Mucosa of descending colon (tissue), 3 donors: Measurements from ENCODE around the gene GIPC2. TPM values are rescaled to one million over a fixed set of nuclear protein-coding genes. Genes with fewer than 3 reads are reported as not detected.
"Not testable (repeated sequence)": the region's sequence is repeated elsewhere in the genome, so short reads cannot be mapped to it uniquely, and the experiment has no call there.

Experiments
- ATAC-seq: fragments of 200-7000 bp; cut with Tn5 transposase; one replicate; pipeline ENCODE4 v1.9.1; 2020; ENCODE audit warnings: mild to moderate bottlenecking, moderate library complexity
- DNase-seq, 3 donors: peaks; one replicate each; pipeline ENCODE4 v3.0.0-alpha.2; 2020
- H3K36me3 ChIP-seq: fragments of 200-600 bp; one replicate; pipeline ENCODE4 v1.8.0; 2021; ENCODE audit warnings: low read depth, mild to moderate bottlenecking
- H3K4me1 ChIP-seq: fragments of 200-600 bp; one replicate; pipeline ENCODE4 v1.8.0; 2021; ENCODE audit warnings: low read depth, mild to moderate bottlenecking
- H3K4me3 ChIP-seq: fragments of 200-600 bp; one replicate; pipeline ENCODE4 v1.8.0; 2021; ENCODE audit warnings: mild to moderate bottlenecking
- H3K9me3 ChIP-seq: fragments of 200-600 bp; one replicate; pipeline ENCODE4 v1.8.0; 2021; ENCODE audit warnings: mild to moderate bottlenecking
- intact Hi-C, 2 donors: fragments of 100-400 bp; cut with DNase I in 1 of 2; cut with micrococcal nuclease in 1 of 2; formaldehyde crosslinking; loops; one replicate each; pipeline versions ENCODE4 v1.11.0 to v1.11.1; 2022; cut with DNase I, micrococcal nuclease
- total RNA-seq, 3 donors: library from RNA; stranded (reverse); fragmentation: NEBNext Ultra II Directional in 2 of 3; extraction: Animal tissue kit (Norgen Biotek cat#: 25700) in 2 of 3; gene quantifications; one replicate each; pipeline versions ENCODE4 v1.2.1 to v1.2.4, GENCODE V29; 2021 to 2023
- TF ChIP-seq, protein P1 (sequence below): fragments of 200-600 bp; IDR thresholded peaks from one replicate; pipeline ENCODE4 v1.8.0; 2022; ENCODE audit warnings: antibody characterized with exemption, mild to moderate bottlenecking
- donor health status: DM: no; HTN: no; CAD: no; lungs with moderate emphysema.
- donor health status: DM: no; HTN: no; CAD: no.
- donor health status: DM: no; HTN: yes; CAD: no.

GIPC2 gene
- total RNA-seq, 3 donors from 2014 or later, result 12.8 to 34.7 (median 27.9) TPM

DNA sequence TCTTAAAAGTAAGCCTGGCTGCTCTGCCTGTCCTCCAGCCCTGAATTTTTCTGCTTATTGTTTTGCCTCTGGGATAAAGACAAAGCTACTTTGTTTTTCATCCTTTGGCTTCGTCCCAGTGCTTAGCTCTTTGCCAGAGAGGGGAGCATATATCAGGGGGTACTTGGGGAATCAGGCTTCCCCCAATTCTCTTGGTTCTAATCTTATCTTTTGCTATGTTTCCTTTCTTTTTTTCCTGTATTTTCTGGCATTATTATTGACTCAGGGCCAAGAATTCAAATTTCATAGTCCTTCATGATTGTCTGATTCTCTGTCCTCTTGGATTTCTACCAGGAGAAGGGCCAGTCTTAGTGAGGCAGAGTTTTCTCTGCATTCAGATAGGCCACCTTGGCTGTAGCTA is 51.2 kb downstream of the GIPC2 start:
- intact Hi-C loops, result no loop called here
- Histone ChIP-seq H3K36me3 (no peaks in the 10 kb centered on the region), H3K4me3 (no peak overlapping the region), H3K9me3 (no peaks in the 10 kb centered on the region), H3K4me1 (no peaks in the 10 kb centered on the region)
- DNase-seq (no peak), ATAC-seq (no peak)
- TF ChIP-seq, protein P1, sequence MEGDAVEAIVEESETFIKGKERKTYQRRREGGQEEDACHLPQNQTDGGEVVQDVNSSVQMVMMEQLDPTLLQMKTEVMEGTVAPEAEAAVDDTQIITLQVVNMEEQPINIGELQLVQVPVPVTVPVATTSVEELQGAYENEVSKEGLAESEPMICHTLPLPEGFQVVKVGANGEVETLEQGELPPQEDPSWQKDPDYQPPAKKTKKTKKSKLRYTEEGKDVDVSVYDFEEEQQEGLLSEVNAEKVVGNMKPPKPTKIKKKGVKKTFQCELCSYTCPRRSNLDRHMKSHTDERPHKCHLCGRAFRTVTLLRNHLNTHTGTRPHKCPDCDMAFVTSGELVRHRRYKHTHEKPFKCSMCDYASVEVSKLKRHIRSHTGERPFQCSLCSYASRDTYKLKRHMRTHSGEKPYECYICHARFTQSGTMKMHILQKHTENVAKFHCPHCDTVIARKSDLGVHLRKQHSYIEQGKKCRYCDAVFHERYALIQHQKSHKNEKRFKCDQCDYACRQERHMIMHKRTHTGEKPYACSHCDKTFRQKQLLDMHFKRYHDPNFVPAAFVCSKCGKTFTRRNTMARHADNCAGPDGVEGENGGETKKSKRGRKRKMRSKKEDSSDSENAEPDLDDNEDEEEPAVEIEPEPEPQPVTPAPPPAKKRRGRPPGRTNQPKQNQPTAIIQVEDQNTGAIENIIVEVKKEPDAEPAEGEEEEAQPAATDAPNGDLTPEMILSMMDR, result no peak

DNA sequence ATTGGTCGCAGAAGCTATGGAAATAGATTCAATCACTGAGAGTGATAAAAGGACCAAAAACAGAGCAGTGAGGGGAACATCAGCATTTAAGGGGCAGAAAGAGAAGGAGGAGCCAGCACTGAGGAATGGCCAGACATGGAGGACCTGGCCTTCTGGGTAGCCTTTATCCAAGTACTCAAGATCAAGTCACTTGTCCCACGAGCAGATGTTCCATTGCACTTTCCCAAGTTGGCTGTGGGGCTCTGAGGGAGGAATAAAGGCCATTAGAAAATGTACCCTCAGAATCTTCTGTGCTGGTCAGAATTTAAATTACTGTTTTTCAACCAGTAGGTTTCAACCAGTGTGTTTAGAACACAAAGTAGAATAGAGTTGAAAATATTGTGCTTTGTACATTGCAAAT is 55.3 kb downstream of the GIPC2 start:
- H3K9me3 ChIP-seq, result no peaks in the 10 kb centered on the region
- ATAC-seq (no peak), DNase-seq (no peak)
- no peak overlapping the region for H3K4me3 ChIP-seq
- no peaks in the 10 kb centered on the region for H3K4me1 ChIP-seq
- TF ChIP-seq, protein P1, result no peak
- intact Hi-C loops, result no loop called here
- no peaks in the 10 kb centered on the region for H3K36me3 ChIP-seq

DNA sequence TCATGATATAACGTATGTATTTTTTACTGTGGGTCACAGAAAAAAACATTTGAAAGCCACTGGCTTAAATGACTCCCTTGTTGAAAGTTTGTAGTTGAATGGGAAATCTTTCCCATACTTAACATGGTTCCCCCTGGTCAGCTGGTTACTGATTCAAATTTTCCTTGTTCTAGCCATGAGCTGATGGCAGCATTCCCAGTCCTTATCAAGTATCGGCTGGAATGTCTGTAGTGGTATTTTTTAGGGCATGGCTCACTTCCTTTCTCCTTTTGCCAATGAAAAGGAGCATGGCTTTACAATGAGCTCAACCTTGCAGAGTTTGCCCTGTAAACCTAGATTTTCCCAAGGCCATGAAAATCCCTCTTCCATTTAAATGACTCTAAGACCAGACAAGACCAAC is 55.7 kb downstream of the GIPC2 start:
- intact Hi-C loops, result no loop called here
- DNase-seq, result peak in 1 of 3 donors; percentile 71
- H3K9me3 ChIP-seq, result no peaks in the 10 kb centered on the region
- H3K36me3 ChIP-seq, result no peaks in the 10 kb centered on the region
- no peak overlapping the region for H3K4me3 ChIP-seq
- peak; percentile 90 for ATAC-seq
- no peaks in the 10 kb centered on the region for H3K4me1 ChIP-seq
- TF ChIP-seq, protein P1, result no peak

DNA sequence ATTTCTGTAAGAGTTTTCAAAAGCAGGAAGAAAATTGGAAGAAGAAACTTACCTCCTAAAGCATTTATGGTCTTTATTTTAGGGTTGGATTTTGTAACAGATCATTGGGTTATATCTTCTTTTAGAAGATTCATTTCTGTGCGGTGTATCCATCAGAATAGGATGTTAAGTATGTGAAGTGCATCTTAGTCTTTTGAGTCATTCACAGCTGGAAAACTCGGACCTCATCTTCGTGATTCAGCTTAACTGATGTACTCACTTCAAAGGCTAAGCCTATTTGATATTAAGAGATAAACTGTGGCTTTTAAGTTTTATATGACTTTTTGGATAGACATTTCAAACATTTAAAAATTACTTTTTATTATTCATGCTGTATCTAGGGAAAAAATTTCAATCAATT is 56.3 kb downstream of the GIPC2 start:
- no peak for ATAC-seq
- no peaks in the 10 kb centered on the region for H3K9me3 ChIP-seq
- no peak for DNase-seq
- TF ChIP-seq, protein P1, result no peak
- intact Hi-C loops, result no loop called here
- H3K4me1 ChIP-seq, result no peaks in the 10 kb centered on the region
- no peak overlapping the region for H3K4me3 ChIP-seq
- no peaks in the 10 kb centered on the region for H3K36me3 ChIP-seq

DNA sequence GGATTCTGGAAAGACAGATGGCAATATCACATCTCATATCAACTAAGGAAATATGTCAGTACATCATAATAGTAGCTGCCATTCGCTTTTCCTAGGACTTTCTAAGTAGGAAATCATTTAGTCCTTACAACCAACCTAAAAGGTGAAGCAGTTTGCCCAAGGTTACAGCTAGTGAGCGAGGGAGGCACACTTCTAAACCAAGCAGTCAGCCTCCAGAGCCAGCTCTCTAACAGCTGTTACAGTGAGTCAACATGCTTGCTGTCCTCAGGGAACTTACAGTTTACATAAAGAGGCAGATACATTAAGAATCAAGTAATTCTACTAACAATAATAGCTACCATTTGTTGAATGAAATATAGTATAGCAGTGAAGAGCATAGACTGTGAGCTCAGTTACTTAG is 57.1 kb downstream of the GIPC2 start:
- DNase-seq (no peak), ATAC-seq (no peak)
- Histone ChIP-seq H3K36me3 (no peaks in the 10 kb centered on the region), H3K4me1 (no peaks in the 10 kb centered on the region), H3K4me3 (no peak overlapping the region), H3K9me3 (no peaks in the 10 kb centered on the region)
- intact Hi-C loops, result no loop called here
- TF ChIP-seq, protein P1, result no peak

DNA sequence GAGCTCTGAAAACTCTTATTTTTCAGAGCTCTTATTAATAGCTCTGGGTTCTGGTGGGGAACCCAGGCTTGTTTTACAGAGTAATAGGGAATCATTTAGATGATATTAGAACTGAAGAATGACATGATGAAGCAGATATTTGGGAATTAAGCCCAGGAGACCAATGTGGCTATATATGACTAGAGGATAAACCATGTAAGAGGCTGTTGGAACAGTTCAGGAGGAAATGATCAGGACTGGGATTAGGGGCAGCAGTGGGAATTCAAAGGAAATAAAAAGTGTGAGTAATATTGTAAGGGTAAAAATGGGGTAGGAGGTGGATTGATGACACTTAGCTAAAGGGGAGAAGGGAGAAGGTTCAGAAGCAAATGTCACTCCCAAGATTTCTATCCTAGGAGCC is 58.6 kb downstream of the GIPC2 start:
- no peaks in the 10 kb centered on the region for H3K36me3 ChIP-seq
- ATAC-seq (no peak), DNase-seq (no peak)
- no peaks in the 10 kb centered on the region for H3K9me3 ChIP-seq
- no peaks in the 10 kb centered on the region for H3K4me1 ChIP-seq
- intact Hi-C loops, result no loop called here
- TF ChIP-seq, protein P1, result no peak
- no peak overlapping the region for H3K4me3 ChIP-seq

DNA sequence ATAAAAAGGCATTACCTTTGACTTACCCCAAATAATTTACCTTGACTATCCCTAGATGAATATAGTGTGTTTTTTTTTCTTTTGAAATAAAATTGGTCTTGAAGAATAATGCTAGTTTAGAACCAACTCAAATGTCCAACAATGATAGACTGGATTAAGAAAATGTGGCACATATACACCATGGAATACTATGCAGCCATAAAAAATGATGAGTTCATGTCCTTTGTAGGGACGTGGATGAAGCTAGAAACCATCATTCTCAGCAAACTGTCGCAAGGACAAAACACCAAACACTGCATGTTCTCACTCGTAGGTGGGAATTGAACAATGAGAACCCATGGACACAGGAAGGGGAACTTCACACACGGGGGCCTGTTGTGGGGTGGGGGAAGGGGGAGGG is 63.9 kb downstream of the GIPC2 start:
- H3K9me3 ChIP-seq, H3K36me3 ChIP-seq, H3K4me3 ChIP-seq, DNase-seq, ATAC-seq, H3K4me1 ChIP-seq: not testable (repeated sequence)
- intact Hi-C loops, result loop anchor here in 1 of 2 donors (10.0 kb wide), 1 partner anchor 165 kb away; no protein-coding TSS in a partner anchor
